Hepatocyte (in vitro differentiated cells): Measurements from ENCODE around the gene GPRC5C.

Experiments
- CTCF ChIP-seq: fragments of 200-600 bp; sonication (generic); IDR thresholded peaks from 2 replicates; pipeline ENCODE4 v1.5.1; 2016; ENCODE audit warnings: antibody characterized with exemption, mild to moderate bottlenecking; ENCODE audit not compliant: poor library complexity
- EZH2 ChIP-seq: fragments of 200-600 bp; sonication (generic); IDR thresholded peaks from 2 replicates; pipeline ENCODE4 v1.6.1; 2016; ENCODE audit warnings: antibody characterized with exemption, mild to moderate bottlenecking, borderline replicate concordance

GRCh38 chr17:74390680-74391653 is 40.9 kb upstream of the GPRC5C start:
- no peak for TF ChIP-seq CTCF
- no peak for TF ChIP-seq EZH2
